HG02981 (cell line): ENCODE data around the gene SYT14.
"Not testable (repeated sequence)": the region's sequence is repeated elsewhere in the genome, so short reads cannot be mapped to it uniquely, and the experiment has no call there.

Experiments used
- ATAC-seq: cut with Tn5 transposase; IDR thresholded peaks from one replicate; pipeline ENCODE4 v1.9.1; 2021; ENCODE audit warnings: mild to moderate bottlenecking, moderate library complexity; ENCODE audit not compliant: unreplicated experiment

The SYT14 gene

DNA sequence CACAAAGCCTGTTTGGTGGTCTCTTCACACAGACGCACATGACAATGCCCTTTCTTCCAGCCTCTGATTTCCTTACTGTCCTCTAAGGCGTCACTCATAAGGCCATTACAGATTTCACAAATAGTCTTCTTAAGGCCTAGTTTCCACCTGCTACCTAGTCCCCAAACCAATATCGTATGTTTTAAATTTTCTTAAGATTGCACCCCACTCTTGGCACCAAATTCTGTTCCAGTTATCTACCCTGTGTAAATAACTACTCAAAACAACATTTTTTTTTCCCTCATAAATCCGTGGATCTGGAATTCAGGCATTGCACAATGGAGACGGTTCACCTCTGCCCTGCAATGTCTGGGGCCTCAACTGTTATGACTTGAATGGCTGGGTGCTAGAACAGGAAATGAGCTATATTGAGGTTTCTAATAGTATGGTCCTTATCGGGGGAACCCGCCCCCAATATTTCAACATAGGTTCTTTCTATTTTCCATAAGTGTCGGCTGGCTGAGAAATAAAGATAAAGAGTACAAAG lies 257.7 kb downstream of the SYT14 start:
- no peak for ATAC-seq

DNA sequence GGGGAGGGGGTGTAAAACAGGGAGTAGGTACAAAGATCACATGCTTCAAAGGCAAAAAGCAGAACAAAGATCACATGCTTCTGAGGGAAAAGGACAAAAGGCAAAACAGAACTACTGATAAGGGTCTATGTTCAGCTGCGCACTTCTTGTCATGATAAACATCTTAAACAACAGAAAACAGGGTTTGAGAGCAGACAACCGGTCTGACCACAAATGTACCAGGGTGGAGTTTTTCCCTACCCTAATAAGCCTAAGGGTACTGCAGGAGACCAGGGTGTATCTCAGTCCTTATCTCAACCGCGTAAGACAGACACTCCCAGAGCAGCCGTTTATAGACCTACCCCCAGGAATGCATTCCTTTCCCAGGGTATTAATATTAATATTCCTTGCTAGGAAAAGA lies 258.2 kb downstream of the SYT14 start:
- ATAC-seq, result not testable (repeated sequence)

DNA sequence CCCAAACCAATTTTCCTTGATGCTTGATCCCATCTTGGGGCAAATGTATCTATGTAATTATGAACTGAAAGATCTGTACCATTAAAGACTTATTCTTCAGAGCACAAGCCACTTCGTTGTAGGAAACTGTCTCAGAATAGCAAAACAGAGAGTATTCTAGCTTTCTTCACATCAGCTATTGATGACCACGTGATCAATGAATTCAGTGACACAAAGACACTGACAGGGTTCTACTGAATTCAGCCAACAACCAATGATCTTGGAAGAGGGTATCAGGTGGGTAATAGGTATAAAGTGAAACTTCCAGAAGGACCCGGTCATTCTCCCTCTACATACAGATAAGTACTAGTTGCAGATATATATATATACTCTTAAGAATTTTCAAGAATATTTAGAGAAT lies 260.8 kb downstream of the SYT14 start:
- ATAC-seq, result no peak

DNA sequence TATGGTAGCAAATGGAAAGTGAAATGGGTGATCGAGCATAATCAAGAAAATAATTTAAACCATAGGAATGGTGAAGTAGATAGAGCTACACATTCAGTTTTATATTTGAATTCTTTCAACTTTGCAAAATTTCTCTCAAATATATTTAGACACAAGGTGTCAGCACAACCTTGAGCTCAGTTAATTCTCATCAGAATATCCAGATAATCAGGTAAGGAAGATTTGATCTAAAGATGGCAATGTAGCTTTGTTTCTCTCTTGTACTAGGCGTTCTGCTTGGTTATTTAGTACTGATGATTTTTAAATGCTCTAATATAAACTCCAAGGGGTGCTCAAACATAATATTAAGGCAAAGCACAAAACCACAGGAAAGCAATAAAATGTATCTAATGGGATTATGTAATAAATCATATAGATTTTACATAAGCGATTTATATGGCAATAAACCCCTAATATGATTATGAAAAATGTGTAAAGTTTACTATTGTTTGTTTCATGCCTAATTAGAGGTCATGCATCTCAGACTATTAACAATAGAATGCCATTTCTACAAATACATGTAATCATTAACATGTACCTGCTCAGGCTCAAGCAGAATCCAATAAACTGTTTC lies 262.2 kb downstream of the SYT14 start:
- ATAC-seq, result no peak

DNA sequence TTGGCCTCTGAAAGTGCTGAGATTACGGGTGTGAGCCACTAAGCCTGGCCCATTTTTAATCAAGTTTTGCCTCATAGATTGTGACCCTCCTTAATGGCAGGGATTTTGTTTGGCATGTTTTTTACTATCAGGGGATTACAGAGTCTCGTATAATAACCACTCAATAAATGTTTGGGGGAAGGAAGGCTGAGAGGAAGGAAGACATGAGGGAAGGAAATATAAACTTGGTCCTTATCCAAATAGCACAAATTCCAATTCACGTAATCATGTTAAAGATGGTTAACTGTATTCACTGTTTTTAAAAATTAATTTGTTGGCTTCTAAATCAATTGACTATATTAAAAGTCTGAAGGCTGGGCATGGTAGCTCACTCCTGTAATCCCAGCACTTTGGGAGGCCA lies 263.7 kb downstream of the SYT14 start:
- ATAC-seq, result no peak

DNA sequence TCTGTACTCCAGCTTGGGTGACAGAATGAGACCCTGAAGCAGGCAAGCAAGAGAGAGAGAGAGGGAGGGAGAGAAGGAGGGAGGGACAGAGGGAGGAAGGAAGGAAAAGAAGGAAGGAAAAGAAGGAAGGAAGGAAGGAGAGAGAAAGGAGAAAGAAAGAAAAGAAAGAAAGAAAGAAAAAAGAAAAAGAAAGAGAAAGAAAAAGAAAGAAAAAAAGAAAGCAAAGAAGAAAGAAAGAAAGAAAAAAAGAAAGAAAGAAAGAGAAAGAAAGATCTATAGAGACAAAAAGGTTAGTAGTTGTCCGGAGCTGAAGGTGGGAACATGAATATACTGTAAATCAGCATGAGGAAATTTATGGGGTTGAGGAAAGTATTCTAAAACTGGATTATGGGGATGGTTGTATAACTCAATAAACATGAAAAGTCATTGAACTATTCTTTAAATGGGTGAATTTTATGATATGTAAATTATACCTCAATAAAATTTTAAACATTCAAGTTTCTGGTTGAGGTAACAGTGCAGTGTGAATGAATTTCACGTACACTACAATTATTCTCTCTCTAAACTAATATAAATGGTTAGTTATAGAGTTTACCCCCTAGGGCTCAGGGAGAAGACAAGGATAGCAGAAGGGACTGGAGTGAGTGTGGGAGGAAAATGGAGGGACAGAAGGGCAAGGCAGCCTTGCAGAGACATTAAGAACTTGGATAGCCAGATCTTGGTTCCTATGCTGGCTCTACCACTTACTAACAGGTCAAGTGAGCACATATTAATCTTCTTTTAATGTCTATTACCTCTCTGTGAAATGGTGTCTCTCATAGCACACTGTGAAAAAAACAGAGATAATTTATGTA lies 269.8 kb downstream of the SYT14 start:
- no peak for ATAC-seq

DNA sequence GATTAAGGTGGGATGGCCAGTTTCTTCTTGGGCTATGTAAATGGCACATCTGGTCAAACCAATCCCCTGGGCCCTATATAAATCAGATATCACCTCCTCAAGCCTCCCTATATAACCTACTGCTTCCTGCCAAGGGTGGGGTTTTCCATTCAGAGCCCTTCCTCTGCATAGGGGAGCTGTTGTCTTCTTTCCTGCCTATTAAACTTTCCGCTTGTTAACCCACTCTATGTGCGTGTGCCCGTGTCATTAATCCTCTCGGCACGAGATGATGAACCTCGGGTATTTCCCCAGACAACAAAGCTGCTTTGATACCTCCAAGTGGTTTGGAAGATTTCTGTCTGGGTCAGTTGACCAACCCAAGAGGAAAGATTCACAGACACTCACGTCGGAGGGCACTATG lies 275.3 kb downstream of the SYT14 start:
- no peak for ATAC-seq

DNA sequence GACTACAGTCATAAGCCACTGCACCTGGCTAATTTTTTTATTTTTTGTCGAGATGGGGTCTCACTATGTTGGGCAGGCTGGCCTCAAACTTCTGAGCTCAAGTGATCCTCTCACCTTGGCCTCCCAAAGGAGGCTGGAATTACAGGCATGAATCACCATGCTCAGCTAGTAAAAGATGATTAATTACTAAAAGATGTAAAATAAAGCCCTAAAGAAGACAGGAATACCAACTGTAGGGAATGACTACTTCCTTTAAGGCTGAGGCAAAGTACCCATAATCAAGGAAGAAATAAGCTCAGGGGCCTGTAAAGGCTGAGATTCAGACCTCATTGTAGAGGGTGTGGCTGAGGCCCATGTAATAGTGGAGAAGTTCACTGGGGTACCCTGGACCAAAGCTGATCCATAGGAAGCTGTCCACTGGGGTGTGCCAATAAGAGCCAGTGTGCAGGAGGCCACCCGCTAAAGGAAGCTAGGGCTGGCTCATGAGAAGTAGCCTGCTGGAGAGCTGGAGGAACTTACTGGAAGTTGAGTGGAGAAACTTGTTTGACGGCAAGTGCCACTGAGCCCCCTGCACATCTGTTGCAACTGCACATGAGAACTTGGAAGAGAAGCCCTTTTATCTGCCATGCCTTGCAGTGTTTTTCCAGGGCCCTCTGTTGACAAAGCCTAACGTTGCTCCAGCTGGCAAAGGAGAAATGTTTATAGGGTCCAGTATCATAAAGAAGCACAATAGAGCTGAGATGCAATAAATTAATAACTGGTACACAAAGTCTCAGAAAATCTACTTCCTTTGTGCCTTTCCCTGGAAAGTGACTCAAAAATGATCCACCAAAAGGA lies 276.8 kb downstream of the SYT14 start:
- ATAC-seq, result no peak

DNA sequence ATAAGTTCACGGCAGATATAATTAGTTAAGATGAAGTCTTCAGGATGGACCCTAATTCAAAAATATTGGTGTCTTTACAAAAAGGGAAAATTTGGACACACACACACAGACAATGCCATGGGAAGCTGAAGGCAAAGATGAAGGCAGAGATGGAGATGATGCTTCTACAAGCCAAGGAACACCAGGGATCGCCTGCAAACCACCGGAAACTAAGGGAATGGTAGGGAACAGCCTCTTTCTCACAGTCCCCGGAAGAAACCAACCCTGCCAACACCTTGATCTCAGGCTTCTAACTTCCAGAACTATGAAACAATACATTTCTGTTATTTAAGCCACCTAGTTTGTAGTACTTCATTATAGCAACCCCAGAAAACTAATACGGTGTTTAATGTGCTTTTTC lies 279.5 kb downstream of the SYT14 start:
- ATAC-seq, result no peak

DNA sequence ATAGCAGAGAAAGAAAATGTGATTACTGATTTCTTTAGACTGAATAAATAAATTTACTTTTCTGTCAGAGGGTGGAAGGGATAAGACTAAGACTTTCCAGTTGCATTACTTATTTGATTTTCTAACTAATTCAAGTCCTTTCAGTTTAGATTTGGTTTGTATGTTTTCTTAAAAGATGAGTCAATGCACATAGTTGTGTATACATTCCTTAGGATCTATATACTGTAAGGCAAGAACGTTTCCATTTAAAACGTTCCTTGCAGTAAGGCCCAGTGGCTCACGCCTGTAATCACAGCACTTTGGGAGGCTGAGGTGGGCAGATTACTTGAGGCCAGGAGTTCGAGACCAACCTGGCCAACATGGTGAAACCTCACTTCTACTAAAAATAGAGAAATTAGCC lies 280.0 kb downstream of the SYT14 start:
- ATAC-seq, result no peak
